ENCODE data around the gene ERF. TPM values are rescaled to one million over a fixed set of nuclear protein-coding genes. Genes with fewer than 3 reads are reported as not detected.

The ERF gene
- polyA plus RNA-seq, 1 donor from 2014 or later, result 3.8 TPM

DNA sequence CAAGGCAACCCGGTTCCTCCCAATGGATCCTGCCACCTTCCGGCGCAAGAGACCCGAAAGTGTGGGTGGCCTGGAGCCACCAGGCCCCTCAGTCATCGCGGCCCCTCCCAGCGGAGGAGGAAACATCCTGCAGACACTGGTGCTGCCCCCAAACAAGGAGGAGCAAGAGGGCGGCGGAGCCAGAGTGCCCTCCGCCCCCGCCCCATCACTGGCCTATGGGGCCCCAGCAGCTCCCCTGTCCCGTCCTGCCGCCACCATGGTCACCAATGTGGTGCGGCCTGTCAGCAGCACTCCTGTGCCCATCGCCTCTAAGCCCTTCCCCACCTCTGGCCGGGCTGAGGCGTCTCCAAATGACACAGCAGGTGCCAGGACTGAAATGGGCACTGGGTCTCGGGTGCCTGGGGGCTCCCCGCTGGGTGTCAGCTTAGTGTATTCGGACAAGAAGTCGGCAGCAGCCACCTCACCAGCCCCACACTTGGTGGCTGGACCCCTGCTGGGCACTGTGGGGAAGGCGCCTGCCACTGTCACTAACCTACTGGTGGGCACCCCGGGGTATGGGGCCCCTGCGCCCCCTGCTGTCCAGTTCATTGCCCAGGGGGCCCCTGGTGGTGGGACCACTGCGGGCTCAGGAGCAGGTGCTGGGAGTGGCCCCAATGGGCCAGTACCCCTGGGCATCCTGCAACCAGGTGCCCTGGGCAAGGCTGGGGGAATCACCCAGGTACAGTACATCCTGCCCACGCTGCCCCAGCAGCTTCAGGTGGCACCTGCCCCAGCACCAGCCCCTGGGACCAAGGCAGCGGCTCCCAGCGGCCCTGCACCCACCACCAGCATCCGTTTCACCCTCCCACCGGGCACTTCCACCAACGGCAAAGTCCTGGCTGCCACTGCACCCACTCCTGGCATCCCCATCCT, 35.9 kb upstream of the ERF start:
- H3K27me3 ChIP-seq (ENCODE audit: insufficient read depth, low read depth, low read length), result no peaks in the 10 kb centered on the region
- H3K4me2 ChIP-seq (ENCODE audit: low read length), result no peak overlapping the region
- H3K79me2 ChIP-seq (replicated peaks; ENCODE audit: insufficient read depth, low read length), result peaks cover 7% of the 10 kb centered on the region
- no peak overlapping the region for H2AFZ ChIP-seq (ENCODE audit: low read depth, low read length)
- H3K9ac ChIP-seq (ENCODE audit: low read length), result no peak overlapping the region
- peaks cover 6% of the 10 kb centered on the region for H3K36me3 ChIP-seq (ENCODE audit: insufficient read depth, low read length)
- H3K9me3 ChIP-seq (ENCODE audit: low read length), result no peaks in the 10 kb centered on the region
- H3K9me2 ChIP-seq (ENCODE audit: insufficient read depth, low read length), result no peaks in the 10 kb centered on the region
- TF ChIP-seq SMC3 (conservative IDR thresholded peaks at IDR 0.05; ENCODE audit: poor library complexity) (no peak), EP300 (conservative IDR thresholded peaks at IDR 0.05; ENCODE audit: poor library complexity, severe bottlenecking) (no peak), RAD21 (conservative IDR thresholded peaks at IDR 0.05) (no peak), POLR2AphosphoS5 (IDR thresholded peaks at IDR 0.05) (no peak), EZH2 (IDR thresholded peaks at IDR 0.05; ENCODE audit: borderline replicate concordance, insufficient read depth, low read length, poor library complexity, severe bottlenecking) (no peak), MXI1 (conservative IDR thresholded peaks at IDR 0.05; ENCODE audit: poor library complexity, severe bottlenecking) (no peak), TAF1 (IDR thresholded peaks at IDR 0.05; ENCODE audit: low read depth) (no peak)
- TF ChIP-seq, protein P1, sequence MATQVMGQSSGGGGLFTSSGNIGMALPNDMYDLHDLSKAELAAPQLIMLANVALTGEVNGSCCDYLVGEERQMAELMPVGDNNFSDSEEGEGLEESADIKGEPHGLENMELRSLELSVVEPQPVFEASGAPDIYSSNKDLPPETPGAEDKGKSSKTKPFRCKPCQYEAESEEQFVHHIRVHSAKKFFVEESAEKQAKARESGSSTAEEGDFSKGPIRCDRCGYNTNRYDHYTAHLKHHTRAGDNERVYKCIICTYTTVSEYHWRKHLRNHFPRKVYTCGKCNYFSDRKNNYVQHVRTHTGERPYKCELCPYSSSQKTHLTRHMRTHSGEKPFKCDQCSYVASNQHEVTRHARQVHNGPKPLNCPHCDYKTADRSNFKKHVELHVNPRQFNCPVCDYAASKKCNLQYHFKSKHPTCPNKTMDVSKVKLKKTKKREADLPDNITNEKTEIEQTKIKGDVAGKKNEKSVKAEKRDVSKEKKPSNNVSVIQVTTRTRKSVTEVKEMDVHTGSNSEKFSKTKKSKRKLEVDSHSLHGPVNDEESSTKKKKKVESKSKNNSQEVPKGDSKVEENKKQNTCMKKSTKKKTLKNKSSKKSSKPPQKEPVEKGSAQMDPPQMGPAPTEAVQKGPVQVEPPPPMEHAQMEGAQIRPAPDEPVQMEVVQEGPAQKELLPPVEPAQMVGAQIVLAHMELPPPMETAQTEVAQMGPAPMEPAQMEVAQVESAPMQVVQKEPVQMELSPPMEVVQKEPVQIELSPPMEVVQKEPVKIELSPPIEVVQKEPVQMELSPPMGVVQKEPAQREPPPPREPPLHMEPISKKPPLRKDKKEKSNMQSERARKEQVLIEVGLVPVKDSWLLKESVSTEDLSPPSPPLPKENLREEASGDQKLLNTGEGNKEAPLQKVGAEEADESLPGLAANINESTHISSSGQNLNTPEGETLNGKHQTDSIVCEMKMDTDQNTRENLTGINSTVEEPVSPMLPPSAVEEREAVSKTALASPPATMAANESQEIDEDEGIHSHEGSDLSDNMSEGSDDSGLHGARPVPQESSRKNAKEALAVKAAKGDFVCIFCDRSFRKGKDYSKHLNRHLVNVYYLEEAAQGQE (IDR thresholded peaks at IDR 0.05; ENCODE audit: borderline replicate concordance), result no peak
- TF ChIP-seq, protein P2, sequence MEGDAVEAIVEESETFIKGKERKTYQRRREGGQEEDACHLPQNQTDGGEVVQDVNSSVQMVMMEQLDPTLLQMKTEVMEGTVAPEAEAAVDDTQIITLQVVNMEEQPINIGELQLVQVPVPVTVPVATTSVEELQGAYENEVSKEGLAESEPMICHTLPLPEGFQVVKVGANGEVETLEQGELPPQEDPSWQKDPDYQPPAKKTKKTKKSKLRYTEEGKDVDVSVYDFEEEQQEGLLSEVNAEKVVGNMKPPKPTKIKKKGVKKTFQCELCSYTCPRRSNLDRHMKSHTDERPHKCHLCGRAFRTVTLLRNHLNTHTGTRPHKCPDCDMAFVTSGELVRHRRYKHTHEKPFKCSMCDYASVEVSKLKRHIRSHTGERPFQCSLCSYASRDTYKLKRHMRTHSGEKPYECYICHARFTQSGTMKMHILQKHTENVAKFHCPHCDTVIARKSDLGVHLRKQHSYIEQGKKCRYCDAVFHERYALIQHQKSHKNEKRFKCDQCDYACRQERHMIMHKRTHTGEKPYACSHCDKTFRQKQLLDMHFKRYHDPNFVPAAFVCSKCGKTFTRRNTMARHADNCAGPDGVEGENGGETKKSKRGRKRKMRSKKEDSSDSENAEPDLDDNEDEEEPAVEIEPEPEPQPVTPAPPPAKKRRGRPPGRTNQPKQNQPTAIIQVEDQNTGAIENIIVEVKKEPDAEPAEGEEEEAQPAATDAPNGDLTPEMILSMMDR (IDR thresholded peaks at IDR 0.05; ENCODE audit: poor library complexity, severe bottlenecking), result no peak
- H3K27ac ChIP-seq (ENCODE audit: low read length), result no peak overlapping the region
- no peak overlapping the region for H3K4me3 ChIP-seq (ENCODE audit: low read length)
- H4K20me1 ChIP-seq (ENCODE audit: insufficient read depth), result peaks cover 4% of the 10 kb centered on the region
- H3F3A ChIP-seq (ENCODE audit: insufficient read depth, low read length, poor library complexity, severe bottlenecking), result no peaks in the 10 kb centered on the region

DNA sequence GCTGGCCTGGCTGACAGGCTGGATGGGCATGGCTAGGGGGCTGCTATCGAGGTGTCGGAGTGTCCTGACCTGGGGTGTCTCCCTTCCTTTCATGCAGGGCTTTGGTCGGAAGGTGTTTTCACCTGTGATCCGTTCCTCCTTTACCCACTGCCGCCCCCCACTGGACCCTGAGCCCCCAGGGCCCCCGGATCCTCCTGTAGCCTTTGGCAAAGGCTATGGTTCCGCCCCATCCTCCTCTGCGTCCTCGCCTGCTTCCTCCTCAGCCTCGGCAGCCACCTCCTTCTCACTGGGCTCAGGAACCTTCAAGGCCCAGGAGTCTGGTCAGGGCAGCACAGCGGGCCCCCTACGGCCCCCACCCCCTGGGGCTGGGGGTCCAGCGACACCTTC, 35.2 kb upstream of the ERF start:
- Histone ChIP-seq H3K27me3 (ENCODE audit: insufficient read depth, low read depth, low read length) (no peaks in the 10 kb centered on the region), H3K9me2 (ENCODE audit: insufficient read depth, low read length) (no peaks in the 10 kb centered on the region), H3K9ac (ENCODE audit: low read length) (no peak overlapping the region), H2AFZ (ENCODE audit: low read depth, low read length) (no peak overlapping the region), H3K4me3 (ENCODE audit: low read length) (no peak overlapping the region), H3K79me2 (replicated peaks; ENCODE audit: insufficient read depth, low read length) (peaks cover 13% of the 10 kb centered on the region), H4K20me1 (ENCODE audit: insufficient read depth) (peaks cover 9% of the 10 kb centered on the region), H3F3A (ENCODE audit: insufficient read depth, low read length, poor library complexity, severe bottlenecking) (no peaks in the 10 kb centered on the region), H3K4me2 (ENCODE audit: low read length) (no peak overlapping the region), H3K9me3 (ENCODE audit: low read length) (no peaks in the 10 kb centered on the region), H3K27ac (ENCODE audit: low read length) (no peak overlapping the region), H3K36me3 (ENCODE audit: insufficient read depth, low read length) (peaks cover 6% of the 10 kb centered on the region)
- no peak for TF ChIP-seq MXI1 (conservative IDR thresholded peaks at IDR 0.05; ENCODE audit: poor library complexity, severe bottlenecking)
- no peak for TF ChIP-seq TAF1 (IDR thresholded peaks at IDR 0.05; ENCODE audit: low read depth)
